AG04450 (cell line): Measurements from ENCODE around the gene FEZ2. TPM values are rescaled to one million over a fixed set of nuclear protein-coding genes. Genes with fewer than 3 reads are reported as not detected.

Experiments
- CTCF ChIA-PET: fragments of 300-600, 350-600 bp; formaldehyde crosslinking; extraction: SDS; loops from one replicate; lab custom pipeline; 2022; ENCODE audit warnings: antibody characterized with exemption, inconsistent platforms; lab: Charles Lee
- POLR2A ChIA-PET: fragments of 350-600 bp; formaldehyde crosslinking; extraction: SDS; loops from one replicate; lab custom pipeline; 2021; ENCODE audit warnings: antibody characterized with exemption, inconsistent platforms; lab: Yijun Ruan, JAX
- DNase-seq: peaks from one replicate; pipeline ENCODE4 v3.0.0-alpha.2; 2011; ENCODE audit warnings: low read depth, low spot score
- H3K27ac ChIP-seq: one replicate; pipeline ENCODE4 v1.5.1; 2012; ENCODE audit warnings: low read depth, low read length, control low read depth
- H3K27me3 ChIP-seq: one replicate; pipeline ENCODE4 v1.6.0; 2012; ENCODE audit warnings: low read length; ENCODE audit not compliant: control insufficient read depth, insufficient read depth
- H3K4me3 ChIP-seq: 2 replicates; pipeline ENCODE4 v1.5.1; 2011; ENCODE audit warnings: mild to moderate bottlenecking, low read depth, low read length, control low read depth
- H3K9me3 ChIP-seq: 2 replicates; pipeline ENCODE4 v1.5.1; 2012; ENCODE audit warnings: low read length; ENCODE audit not compliant: control insufficient read depth, insufficient read depth
- CTCF ChIP-seq: IDR thresholded peaks from 2 replicates; pipeline ENCODE4 v1.5.1; 2011; ENCODE audit warnings: low read depth, low read length, control low read depth, inconsistent platforms
- polyA plus RNA-seq: library from polyadenylated mRNA; depleted of rRNA; stranded (reverse); fragments of >200 nt; gene quantifications from 2 replicates; pipeline ENCODE4 v1.2.3, GENCODE V29; 2011

FEZ2 gene
- polyA plus RNA-seq, 1 experiment, result 87.5 TPM

GRCh38 chr2:36566887-36567286 lies 31.1 kb downstream of the FEZ2 start:
- H3K27ac ChIP-seq, result no peak overlapping the region
- no peaks in the 10 kb centered on the region for H3K9me3 ChIP-seq
- ChIA-PET CTCF (no interaction called here), POLR2A (no interaction called here)
- no peak for TF ChIP-seq CTCF
- no peak for DNase-seq
- H3K27me3 ChIP-seq, result no peaks in the 10 kb centered on the region
- no peak overlapping the region for H3K4me3 ChIP-seq

- no peak overlapping the region for H3K27ac ChIP-seq
- ChIA-PET CTCF (no interaction called here), POLR2A (no interaction called here)
- no peak for TF ChIP-seq CTCF
- no peaks in the 10 kb centered on the region for H3K27me3 ChIP-seq
- DNase-seq, result no peak
- H3K9me3 ChIP-seq, result no peaks in the 10 kb centered on the region
- no peak overlapping the region for H3K4me3 ChIP-seq
These were observed 32.3 kb downstream of the FEZ2 start for GRCh38 chr2:36565712-36566111.

- DNase-seq, result no peak
- no peak overlapping the region for H3K27ac ChIP-seq
- TF ChIP-seq CTCF, result no peak
- H3K27me3 ChIP-seq, result no peaks in the 10 kb centered on the region
- ChIA-PET POLR2A (no interaction called here), CTCF (interaction anchor here (6.4 kb wide), 1 partner anchor 101 kb away, joined by 29 read pairs; no protein-coding TSS in a partner anchor)
- no peak overlapping the region for H3K4me3 ChIP-seq
- no peaks in the 10 kb centered on the region for H3K9me3 ChIP-seq
These were observed 33.5 kb downstream of the FEZ2 start for GRCh38 chr2:36564377-36564930.

GRCh38 chr2:36562973-36563532 lies 34.9 kb downstream of the FEZ2 start:
- Histone ChIP-seq H3K4me3 (peak overlapping the region; percentile 10; the same call in 1 of the 2 replicates), H3K9me3 (no peaks in the 10 kb centered on the region), H3K27me3 (no peaks in the 10 kb centered on the region), H3K27ac (peak overlapping the region; percentile 31)
- ChIA-PET CTCF (interaction anchor here (0.6 to 6.4 kb wide), 5 partner anchors 14 to 203 kb away, joined by 3 to 29 read pairs (median 3); no protein-coding TSS in a partner anchor), POLR2A (interaction anchor here (0.8 kb wide), 1 partner anchor 35 kb away, joined by 5 read pairs; the partner anchor contains the start of gene FEZ2)
- no peak for DNase-seq
- no peak for TF ChIP-seq CTCF

GRCh38 chr2:36562240-36562639 lies 35.7 kb downstream of the FEZ2 start:
- POLR2A ChIA-PET, result interaction anchor here (0.6 kb wide), 1 partner anchor 35 kb away, joined by 3 read pairs; the partner anchor contains the start of gene FEZ2
- Histone ChIP-seq H3K27ac (no peak overlapping the region), H3K9me3 (no peaks in the 10 kb centered on the region), H3K4me3 (no peak overlapping the region), H3K27me3 (no peaks in the 10 kb centered on the region)
- no peak for TF ChIP-seq CTCF
- DNase-seq, result peak; percentile 36
- CTCF ChIA-PET, result interaction anchor here (0.8 to 6.4 kb wide), 3 partner anchors 16 to 103 kb away, joined by 3 to 29 read pairs (median 3); no protein-coding TSS in a partner anchor
